GM12875 (cell line): Measurements from ENCODE around the gene COL13A1.

Source experiments
- H3K4me3 ChIP-seq: one replicate; pipeline ENCODE4 v1.5.1; 2011; ENCODE audit warnings: low read depth, low read length, control low read depth
- TF ChIP-seq, protein P1 (sequence below): IDR thresholded peaks from 2 replicates; pipeline ENCODE4 v1.5.1; 2011; ENCODE audit warnings: low read depth, mild to moderate bottlenecking, control low read depth, inconsistent platforms, low read length, moderate library complexity, borderline replicate concordance; ENCODE audit not compliant: insufficient read depth

COL13A1 gene

DNA sequence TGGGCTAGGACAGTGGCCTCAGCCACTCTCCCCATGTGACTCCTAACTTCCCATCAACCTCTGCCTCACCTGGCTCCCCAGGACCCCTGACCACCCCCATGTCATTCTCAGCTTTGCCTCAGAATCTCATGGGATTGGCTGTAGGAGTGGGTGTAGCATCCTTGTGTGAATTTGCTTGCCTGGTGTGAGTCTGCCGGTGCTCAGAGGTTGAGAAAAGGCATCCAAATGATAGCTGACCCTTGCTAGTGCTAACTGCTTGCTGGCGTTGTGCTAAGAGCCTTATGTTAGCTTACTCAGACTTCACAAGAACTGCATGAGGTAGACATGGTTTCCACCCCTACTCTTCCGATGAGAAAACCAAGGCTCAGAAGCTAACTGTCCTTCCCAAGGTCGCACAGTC, 74.2 kb downstream of the COL13A1 start:
- no peak overlapping the region for H3K4me3 ChIP-seq
- TF ChIP-seq, protein P1, sequence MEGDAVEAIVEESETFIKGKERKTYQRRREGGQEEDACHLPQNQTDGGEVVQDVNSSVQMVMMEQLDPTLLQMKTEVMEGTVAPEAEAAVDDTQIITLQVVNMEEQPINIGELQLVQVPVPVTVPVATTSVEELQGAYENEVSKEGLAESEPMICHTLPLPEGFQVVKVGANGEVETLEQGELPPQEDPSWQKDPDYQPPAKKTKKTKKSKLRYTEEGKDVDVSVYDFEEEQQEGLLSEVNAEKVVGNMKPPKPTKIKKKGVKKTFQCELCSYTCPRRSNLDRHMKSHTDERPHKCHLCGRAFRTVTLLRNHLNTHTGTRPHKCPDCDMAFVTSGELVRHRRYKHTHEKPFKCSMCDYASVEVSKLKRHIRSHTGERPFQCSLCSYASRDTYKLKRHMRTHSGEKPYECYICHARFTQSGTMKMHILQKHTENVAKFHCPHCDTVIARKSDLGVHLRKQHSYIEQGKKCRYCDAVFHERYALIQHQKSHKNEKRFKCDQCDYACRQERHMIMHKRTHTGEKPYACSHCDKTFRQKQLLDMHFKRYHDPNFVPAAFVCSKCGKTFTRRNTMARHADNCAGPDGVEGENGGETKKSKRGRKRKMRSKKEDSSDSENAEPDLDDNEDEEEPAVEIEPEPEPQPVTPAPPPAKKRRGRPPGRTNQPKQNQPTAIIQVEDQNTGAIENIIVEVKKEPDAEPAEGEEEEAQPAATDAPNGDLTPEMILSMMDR = no peak

DNA sequence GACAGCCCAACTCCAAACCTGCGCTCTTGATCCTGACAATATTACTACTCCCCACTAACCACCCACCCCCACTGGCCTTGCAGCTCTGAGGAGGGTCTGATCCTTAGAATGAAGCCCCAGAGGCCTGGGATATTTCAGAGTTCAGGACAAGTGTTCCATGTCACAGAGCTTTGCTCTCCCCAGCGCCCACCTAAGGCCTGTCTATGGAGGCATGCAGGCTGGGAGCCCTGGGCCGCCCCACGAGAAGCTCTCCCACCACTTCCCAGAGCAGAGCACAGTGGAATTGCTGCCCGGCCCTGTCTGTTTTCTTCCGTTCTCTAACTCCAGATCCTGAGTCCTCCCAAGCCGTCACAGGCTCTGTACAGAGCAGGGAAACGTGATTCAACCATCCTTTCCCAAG, 74.6 kb downstream of the COL13A1 start:
- TF ChIP-seq, protein P1 = no peak
- no peak overlapping the region for H3K4me3 ChIP-seq

DNA sequence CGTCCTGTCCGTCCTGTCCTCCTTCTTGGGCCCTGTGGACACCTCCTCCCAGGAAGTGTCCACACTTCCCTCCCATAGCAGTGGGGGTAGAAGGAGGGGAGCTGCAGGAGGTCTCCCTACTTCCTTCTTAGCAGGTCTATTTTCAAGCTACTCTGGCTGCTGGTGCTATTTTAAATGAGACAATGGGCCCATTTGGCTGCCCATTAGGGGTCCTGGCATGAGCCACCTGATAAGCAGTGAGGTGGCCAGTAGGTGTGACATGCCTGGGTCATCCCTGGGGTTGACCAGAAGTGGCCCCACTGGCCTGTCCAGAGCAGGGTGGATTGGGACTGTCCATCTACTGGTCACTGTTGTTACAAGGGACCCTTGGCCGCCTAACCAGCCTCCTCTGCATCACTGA, 75.2 kb downstream of the COL13A1 start:
- no peak overlapping the region for H3K4me3 ChIP-seq
- TF ChIP-seq, protein P1 = no peak

DNA sequence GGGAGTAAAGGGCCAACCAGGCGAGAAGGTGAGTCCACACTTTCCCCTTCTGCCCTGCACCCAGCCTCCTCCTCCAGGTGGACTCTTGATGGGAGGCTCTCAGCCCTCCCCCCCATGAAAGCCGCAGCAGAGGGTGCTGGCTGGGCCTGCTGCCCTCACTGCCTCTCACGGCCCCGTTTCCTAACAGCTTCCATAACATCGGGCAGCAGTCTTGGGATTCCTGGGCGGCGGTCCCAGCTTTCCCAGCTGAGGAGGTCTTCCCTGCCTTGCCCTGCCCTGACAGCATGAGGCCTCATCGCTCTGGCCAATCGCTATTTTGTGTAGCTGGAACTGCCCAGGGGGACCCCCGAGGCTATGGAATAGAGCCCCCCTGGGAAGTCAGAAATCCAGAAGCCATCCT, 76.3 kb downstream of the COL13A1 start:
- TF ChIP-seq, protein P1 = no peak
- H3K4me3 ChIP-seq = no peak overlapping the region

DNA sequence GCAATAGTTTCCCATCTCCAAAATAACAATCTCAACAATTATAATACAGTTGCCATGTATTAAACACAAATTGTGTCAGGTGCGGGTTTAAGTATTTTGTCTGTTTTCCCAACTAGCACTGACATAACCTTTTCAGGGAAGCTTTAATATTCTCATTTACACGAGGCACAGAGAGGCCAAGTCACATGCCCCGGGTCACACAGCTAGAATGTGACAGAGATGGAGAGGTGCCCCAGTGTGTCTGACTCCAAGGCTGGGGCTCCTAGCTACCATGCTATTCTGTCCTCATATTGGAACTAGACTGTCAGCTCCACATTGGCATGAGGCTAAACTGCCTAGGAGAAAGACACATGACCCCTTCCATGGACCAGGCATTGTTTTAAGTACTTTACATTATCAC, 77.2 kb downstream of the COL13A1 start:
- TF ChIP-seq, protein P1 = no peak
- H3K4me3 ChIP-seq = no peak overlapping the region

DNA sequence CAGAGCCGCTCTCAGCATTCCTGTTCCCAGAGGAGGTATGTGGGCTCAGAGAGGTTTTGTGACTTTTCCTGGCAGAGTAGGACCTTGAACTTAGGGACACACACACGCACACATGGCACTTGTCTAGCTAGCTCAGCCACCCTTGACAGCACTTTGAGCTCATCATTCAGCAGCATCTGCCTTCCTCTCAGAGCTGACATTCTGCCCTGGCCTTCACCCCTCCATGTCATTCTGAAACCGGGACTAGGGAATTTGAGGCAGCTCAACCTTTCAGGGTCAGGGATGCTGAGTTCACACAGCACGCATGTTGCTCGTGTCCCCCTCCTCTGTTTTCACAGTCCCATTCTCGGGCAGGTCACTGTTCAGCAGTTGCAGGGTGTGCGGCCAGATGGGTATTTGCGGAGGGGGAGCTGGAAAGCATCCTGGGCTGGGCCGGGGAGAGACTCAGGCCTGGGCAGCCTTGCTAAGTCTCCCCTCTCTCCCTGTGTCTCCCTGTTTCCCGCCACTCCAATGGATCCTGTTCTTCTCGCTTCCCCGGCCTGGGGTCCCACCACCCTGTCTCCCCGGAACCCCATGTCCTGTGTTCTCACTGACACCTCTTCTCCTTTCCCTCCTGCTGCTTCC, 78.0 kb downstream of the COL13A1 start:
- no peak overlapping the region for H3K4me3 ChIP-seq
- TF ChIP-seq, protein P1 = no peak

DNA sequence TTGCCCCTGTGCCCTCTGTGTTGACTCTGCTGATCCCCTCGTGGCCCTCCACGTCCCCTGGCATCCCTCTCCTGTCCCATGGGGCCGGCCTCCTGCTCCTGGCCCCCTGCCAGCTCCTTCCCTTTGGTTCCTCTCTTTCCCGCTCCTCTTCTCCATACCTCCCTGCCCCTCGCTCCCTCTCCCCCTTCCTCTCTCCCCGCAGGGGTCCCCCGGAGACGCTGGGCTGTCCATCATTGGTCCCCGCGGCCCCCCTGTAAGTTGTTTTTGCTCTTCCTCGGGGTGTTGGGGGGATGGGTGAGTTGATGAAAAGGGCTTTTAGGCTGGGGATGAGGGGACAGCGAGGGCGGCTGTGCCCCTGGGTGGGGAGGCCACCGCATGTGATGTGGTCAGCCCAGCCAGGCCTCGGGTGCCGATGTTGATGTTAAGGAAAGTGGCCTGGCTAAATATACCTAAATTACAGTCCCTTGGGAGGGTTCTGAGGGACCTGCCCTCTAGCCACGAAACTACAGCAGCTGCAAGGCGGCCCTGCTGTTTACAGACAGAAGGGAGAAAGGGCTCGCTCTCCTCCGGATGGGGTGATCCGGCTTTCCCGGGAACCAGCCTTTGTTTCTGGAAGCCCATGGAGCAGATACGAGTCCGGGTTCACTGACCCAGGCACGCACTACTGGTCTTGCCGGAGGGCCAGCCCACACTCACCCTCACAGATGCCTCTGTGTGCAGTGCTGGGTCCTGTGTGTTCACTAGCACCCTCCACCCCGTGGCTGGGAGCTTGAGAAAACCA, 78.8 kb downstream of the COL13A1 start:
- no peak overlapping the region for H3K4me3 ChIP-seq
- TF ChIP-seq, protein P1 = no peak
